ENCODE results near the gene SPACA1.
"Not testable (repeated sequence)": the region's sequence is repeated elsewhere in the genome, so short reads cannot be mapped to it uniquely, and the experiment has no call there.

The SPACA1 gene

DNA sequence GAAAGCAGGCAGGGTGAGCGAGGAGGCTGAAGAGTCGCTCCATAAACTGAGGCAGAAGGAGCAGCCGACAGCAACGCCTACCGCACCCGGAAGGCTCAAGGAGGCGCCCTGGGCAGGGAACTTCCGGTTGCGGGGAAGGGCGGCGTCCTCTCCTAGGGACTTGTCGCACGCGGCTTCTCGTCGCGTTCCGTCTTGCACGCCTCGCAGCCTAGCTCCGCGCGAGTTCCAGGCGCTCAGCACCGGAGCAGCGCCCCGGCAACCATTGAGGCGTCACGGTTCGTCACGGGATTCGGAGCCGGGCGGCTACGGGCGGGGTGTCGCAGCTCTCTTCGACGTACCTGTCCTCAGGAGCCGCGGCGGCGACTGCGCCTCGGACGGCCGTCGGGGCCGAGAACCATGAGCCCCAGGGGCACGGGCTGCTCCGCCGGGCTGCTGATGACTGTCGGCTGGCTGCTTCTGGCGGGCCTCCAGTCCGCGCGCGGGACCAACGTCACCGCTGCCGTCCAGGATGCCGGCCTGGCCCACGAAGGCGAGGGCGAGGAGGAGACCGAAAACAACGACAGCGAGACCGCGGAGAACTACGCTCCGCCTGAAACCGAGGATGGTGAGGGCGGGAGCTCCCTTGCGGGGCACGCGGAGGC lies at the start of gene SPACA1:
Gene SPACA1, plus strand, starts transcription at position 332 of the 641 bp plus-strand sequence. Its CDS starts 65 bp downstream, at position 397.
- DNase-seq: no peak

- no peak for DNase-seq
Observed at GRCh38 chr6:88000713-88001112, 46.9 kb upstream of the SPACA1 start.

DNA sequence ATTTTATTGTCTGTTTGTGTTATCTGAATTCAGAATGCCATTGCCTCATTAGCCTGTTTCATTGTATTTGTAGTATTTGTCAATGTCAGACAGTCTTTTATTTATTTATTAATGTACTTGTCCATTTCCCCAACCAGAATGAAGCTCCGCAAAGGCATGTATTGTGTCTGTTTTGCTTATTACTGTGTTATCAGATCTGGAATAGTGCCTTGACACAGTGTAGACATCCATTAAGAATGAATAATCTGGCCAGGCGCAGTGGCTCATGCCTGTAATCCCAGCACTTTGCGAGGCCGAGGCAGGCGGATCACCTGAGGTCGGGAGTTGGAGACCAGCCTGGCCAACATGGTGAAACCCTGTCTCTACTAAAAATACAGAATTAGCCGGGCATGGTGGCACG lies 46.4 kb upstream of the SPACA1 start:
- not testable (repeated sequence) for DNase-seq

DNA sequence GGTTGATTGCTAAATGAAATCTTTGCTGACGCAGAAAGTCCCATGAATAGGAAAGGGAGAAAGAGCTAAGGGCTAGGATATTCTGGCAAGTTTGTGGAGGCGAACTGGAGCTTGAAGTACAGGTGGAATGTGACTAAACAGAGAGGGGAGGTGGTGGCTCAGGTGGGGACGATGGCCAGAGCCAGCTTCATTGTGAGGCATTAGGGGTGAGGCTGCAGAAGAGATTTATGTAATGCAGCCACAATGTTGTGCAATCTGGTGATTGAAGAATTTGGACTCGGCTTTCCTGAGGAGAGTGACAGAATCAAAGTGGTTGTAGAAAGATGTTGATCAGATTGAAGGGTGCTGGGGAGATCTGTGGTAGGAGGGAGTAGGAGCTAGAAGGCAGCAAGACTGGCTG lies 42.9 kb upstream of the SPACA1 start:
- no peak for DNase-seq

DNA sequence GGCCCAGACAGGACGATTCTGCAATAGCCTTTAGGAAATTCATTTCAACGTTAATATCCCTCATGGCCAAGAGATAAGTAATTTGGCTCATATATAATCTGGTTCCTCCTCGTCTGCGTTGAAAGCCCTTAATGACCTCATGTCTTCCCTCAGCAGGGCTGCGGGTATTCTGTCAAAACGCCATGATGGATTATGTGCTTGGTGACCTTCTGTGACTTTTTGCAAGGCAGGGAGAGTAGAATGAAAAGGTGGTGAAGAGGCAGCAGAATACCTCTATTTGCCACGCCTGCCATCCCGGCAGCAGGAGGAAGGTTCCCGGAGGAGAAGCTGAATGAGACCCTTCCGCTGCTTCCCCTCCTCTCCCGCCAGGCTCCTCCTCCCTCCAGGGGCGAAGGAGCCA lies 41.1 kb upstream of the SPACA1 start:
- no peak for DNase-seq

DNA sequence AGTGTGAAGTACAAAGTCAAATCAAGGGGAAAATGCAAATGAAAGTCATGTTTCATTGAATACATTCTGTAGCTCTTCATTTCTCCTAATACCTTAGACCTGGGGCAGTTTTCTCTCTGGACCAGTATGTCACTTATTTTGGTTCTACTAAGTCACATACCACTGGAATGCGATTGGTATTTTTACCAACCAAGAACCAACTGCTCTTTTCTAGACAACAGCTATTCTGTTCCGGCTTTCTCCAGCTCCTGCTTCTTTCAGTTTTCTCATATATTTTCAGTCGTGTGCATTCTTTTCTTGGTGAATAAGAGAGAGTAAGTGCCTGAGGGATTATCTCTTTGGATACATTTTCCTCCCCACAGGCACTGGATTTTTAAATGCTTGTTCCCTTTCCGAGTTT lies 39.2 kb upstream of the SPACA1 start:
- DNase-seq: no peak

- no peak for DNase-seq
Observed at GRCh38 chr6:88008831-88009231, 38.8 kb upstream of the SPACA1 start.

DNA sequence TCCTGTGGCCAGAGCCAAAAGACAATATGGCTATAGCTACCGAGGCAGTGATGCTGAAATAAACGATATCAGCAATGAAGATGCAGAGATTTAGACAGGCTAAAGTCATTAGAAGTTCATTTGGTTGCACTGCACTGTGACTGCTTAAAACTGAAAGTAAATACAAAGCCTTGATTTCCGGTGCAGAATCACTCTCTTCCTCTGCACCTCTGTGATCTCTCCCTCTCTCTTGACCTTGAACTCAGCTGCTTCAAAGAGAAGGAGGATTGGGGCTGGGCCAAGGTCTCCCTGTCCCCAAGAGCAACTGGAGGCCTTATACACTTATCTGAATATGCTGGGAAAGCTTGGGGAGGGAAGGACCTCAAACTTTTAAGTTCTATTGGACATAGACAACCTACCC lies 34.6 kb upstream of the SPACA1 start:
- DNase-seq: no peak

DNA sequence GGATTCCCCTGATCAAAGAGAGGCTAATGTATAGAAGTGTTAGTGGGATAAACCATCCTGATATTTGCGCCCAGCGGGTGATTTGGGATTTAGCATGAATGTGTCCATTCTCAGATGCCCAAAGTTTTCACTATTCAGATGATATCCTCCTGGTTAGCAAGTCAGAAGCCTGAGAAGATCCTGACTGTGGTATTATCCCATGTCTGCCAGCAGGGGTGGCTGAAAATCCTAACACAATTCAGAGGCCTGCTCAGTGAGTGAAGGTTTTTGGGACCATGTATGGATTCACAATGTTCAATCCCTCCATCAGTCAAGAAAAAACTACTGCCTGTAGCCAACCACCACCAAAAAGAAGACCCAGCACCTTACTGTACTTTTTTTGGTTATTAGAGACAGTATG lies 34.1 kb upstream of the SPACA1 start:
- no peak for DNase-seq

DNA sequence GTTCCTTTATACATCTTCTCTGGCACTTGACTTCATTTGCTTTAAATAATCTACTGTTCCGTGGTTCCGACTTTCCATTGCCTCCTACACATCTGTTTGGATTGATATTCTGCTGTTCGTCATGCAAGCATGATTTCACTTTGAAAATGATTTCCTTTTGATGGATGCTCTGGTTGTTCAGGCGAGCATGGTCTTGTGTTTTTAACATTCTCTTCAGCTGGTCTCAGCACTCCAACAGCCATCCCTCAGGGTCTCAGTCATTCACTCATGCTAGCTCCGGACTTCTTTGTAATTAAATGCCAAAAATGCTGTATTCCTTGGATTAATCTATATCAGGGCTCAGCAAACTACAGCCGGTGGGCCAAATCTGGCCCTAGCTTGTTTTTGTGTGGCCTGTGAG lies 27.2 kb upstream of the SPACA1 start:
- no peak for DNase-seq

DNA sequence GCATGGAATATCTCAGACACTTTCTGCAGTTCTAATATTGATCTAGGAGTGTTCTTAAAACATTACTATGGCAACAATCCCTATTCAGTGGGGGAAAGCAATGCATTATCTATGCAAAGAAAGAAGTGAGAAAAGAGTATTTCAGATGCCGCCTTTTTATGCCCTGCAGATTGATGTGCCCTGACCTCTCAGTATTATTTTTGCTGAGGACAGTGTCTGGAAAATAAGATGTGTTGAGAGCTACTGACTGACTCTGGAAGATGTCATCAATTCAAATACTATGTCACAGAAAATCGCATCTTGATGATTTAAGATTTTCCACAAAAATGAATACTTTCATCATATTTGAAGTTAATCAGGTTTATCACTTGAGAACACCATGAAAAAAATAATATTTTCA lies 22.9 kb upstream of the SPACA1 start:
- no peak for DNase-seq

- no peak for DNase-seq
Observed at GRCh38 chr6:88031550-88031949, 16.1 kb upstream of the SPACA1 start.

- no peak for DNase-seq
Observed at GRCh38 chr6:88044530-88044929, 3.1 kb upstream of the SPACA1 start.

DNA sequence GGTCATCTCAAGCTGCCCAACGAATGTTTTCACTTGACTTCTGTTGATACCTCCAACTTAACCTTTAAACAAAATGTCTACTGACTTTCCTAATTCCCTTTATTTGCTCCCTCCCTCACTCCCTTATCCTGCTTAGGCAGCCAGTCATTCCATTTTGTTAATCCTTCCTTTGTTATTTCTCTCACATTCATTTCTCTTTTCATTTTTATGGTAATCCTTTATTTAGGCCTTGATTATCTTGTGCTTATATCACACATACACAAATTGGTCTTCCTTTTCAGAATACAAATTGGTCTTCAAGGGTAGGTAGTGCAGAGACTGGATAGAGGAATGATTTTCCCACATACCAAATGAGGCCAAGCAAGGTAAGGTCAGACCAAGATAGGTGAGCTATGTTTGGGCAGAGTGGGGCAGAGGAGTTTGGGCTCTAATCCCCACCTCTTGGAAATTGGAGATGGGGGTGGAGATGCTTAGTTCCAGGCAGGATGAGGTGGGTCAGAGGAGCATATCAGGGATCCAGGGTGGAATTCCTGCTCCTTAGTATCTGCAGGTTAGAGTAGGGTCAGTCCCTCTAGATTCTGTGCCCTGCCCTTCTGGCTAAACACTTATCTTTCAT lies 2.0 kb upstream of the SPACA1 start:
- DNase-seq: no peak

DNA sequence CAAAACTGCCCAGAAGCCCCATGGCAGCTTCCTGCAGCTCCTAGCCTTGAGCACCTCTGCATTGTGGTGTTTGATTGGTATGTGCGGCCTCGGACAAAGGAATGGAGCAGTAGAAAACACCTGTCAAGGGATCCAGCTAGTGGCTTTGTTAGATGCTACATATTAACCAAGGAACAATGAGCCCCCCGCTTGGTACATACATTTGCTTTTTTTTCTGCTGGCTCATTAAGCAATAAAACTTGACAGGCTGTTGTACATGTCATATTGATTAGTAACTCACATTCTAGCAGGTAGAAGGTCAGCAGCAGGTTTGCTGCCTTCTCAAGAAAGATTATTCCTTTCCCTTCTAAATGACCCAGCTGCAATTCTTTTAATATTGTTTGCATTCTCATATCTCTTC lies 937 bp downstream of the SPACA1 start:
- DNase-seq: no peak

DNA sequence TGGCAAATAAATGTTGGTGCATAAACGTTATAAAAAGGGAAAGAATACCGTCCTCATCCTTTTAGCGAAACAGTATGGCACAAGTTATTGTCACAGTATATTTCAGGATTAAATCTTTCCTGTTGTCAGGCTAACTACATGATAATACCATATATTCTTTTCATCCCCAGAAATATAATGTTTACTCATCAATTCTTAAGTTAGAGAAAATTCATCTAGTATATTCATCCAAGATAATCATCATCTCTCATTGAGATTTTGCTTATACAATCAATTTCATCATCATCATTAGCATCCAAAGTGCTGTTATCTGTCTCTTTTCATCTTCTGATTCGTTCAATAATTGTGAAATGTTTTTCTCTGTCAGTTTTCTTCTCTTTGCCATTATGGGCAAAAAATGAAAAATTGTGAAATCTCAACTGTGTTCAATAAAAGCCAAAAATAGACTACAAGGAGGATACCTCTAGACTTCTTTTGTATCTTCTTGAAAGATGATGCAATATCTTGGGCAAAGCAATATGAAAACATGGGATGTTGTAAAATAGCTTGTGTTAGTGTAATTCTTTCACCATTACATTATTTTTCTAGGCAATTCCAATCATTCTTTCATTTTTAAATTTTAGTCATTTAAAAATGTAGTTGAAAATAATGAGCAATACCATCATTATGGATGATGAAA lies 2.6 kb downstream of the SPACA1 start:
- DNase-seq: no peak

DNA sequence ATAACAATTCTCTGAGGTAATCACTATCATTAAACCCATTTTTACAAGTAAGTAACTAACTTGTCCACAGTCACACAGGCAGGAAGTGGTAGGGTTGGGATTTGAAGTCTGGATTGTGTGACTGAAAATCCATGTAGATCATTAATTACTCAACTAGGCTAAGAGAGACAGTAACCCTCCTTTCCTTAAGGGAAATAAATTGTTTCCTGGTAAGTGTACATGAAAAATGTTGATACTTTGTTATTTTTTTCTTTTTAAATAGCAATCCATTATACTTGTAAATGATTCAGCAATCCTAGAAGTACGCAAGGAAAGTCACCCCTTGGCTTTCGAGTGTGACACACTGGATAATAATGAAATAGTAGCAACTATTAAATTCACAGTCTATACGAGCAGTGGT lies 11.6 kb downstream of the SPACA1 start:
- no peak for DNase-seq

DNA sequence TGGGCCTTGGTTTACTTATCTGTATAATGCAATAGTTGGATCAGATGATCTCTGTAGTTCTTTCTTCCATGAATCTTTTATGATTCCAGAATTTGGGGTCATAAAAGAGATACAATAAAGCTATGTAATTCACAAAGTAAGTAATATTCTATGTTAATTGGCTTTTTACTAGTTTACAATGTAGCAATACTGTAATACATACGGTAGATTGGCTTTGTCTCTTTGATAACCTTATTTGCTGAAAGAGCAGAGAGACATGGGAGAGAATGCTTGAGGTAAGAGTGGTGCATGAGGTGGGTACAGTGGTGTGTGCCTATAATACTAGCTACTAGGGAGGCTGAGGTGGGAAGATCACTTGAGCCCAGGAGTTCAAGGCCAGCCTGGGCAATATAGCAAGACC lies 14.7 kb downstream of the SPACA1 start:
- DNase-seq: no peak

- DNase-seq: no peak
Observed at GRCh38 chr6:88072462-88072861, 24.8 kb downstream of the SPACA1 start.

GRCh38 chr6:88074791-88075190 lies 27.1 kb downstream of the SPACA1 start:
- DNase-seq: no peak

DNA sequence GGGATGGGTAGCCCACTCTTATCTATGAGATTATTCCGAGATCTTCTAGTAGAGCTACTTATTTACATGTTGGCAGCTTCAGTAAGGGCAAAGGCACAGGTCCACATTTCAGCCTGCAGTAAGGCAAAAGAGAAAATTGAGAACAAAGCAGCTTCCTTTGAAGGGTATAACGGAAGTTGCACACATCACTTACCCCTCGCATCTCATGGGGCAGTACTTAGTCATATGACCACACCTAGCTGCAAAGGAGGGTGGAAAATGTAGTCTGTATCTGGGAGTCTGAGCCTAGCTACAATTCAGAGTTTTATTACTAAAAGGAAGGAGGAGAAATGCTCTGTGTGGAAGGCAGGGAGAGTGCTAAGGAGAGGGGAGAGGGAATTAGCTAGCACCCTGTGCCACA lies 29.7 kb downstream of the SPACA1 start:
- DNase-seq: no peak

GRCh38 chr6:88086792-88087191 lies 39.2 kb downstream of the SPACA1 start:
- no peak for DNase-seq

GRCh38 chr6:88089708-88090107 lies 42.1 kb downstream of the SPACA1 start:
- no peak for DNase-seq

DNA sequence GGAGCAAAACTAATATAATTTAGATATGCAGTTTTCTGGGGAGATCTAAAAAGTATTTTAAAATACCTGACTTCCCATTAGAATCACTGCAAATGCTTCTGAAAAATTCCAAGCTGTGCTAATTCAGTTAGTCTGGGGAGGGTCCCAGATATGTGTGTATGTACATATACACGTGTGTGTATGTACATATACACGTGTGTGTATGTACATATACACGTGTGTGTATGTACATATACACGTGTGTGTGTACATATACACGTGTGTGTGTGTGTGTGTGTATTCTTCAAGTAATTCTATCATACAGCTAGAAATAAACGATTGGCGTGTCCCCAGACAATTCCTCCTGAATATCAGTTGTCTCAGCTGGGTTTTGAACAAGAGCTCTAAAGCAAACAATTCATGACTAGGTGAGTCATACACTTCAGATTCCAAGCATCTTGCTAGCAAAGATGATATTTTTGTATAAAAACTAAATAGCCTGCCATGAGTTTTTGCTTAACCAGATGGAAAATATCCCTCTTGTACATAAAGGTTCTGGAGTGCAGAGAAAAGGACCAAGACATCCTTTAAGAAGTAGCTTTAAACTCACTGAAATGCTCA lies 58.2 kb downstream of the SPACA1 start:
- DNase-seq: no peak

Measured in bone marrow (tissue), 2 donors.